GM23338 (cell line): ENCODE data around the gene FERMT3. TPM values are rescaled to one million over a fixed set of nuclear protein-coding genes. Genes with fewer than 3 reads are reported as not detected.
A peak's percentile ranks its signal among the peaks of the same experiment; 100 is the strongest.

Source experiments
- ATAC-seq: fragments of 200-7000 bp; cut with Tn5 transposase; 3 replicates; pipeline ENCODE4 v1.9.1; 2020
- DNase-seq: peaks from one replicate; pipeline ENCODE4 v3.0.0-alpha.2; 2015; ENCODE audit warnings: low spot score
- H2AFZ ChIP-seq: fragments of 200-600 bp; sonication (generic); 2 replicates; pipeline ENCODE4 v1.8.0; 2016; ENCODE audit warnings: antibody characterized with exemption, mild to moderate bottlenecking, moderate library complexity
- H3F3A ChIP-seq: fragments of 200-600 bp; sonication (generic); replicated peaks from 2 replicates; pipeline ENCODE4 v1.8.0; 2017; ENCODE audit warnings: antibody characterized with exemption, mixed run types, low read depth
- H3K27ac ChIP-seq: fragments of 200-600 bp; sonication (generic); 2 replicates; pipeline ENCODE4 v1.6.1; 2016; ENCODE audit warnings: low read depth
- H3K27me3 ChIP-seq: fragments of 200-600 bp; sonication (generic); 2 replicates; pipeline ENCODE4 v1.8.0; 2016; ENCODE audit warnings: mild to moderate bottlenecking, mixed run types, moderate library complexity; ENCODE audit not compliant: insufficient read depth
- H3K36me3 ChIP-seq: fragments of 200-600 bp; sonication (generic); 2 replicates; pipeline ENCODE4 v1.8.0; 2016; ENCODE audit warnings: mild to moderate bottlenecking; ENCODE audit not compliant: insufficient read depth
- H3K4me1 ChIP-seq: fragments of 200-600 bp; sonication (generic); 2 replicates; pipeline ENCODE4 v1.8.0; 2016; ENCODE audit warnings: mild to moderate bottlenecking, moderate library complexity; ENCODE audit not compliant: insufficient read depth
- H3K4me2 ChIP-seq: fragments of 200-600 bp; sonication (generic); 2 replicates; pipeline ENCODE4 v1.7.1; 2017; ENCODE audit warnings: mixed run types
- H3K4me3 ChIP-seq: fragments of 200-600 bp; sonication (generic); 2 replicates; pipeline ENCODE4 v1.6.1; 2016; ENCODE audit warnings: mixed run types
- H3K79me2 ChIP-seq: fragments of 200-600 bp; sonication (generic); replicated peaks from 2 replicates; pipeline ENCODE4 v1.8.0; 2017; ENCODE audit warnings: mild to moderate bottlenecking; ENCODE audit not compliant: insufficient read depth
- H3K9me2 ChIP-seq: fragments of 200-600 bp; sonication (generic); 2 replicates; pipeline ENCODE4 v1.8.0; 2017; ENCODE audit not compliant: insufficient read depth
- H4K20me1 ChIP-seq: fragments of 200-600 bp; sonication (generic); replicated peaks from 2 replicates; pipeline ENCODE4 v1.8.0; 2017; ENCODE audit warnings: mild to moderate bottlenecking; ENCODE audit not compliant: insufficient read depth
- H3K27ac Mint-ChIP-seq: 2 replicates; pipeline ENCODE4 v1.8.0; 2020; ENCODE audit warnings: inconsistent platforms, mild to moderate bottlenecking, moderate library complexity, mixed read lengths
- H3K27me3 Mint-ChIP-seq: 3 replicates; pipeline ENCODE4 v1.8.0; 2022; ENCODE audit warnings: low read depth, mild to moderate bottlenecking, moderate library complexity, mixed read lengths, inconsistent platforms; ENCODE audit not compliant: insufficient read depth, poor library complexity
- H3K36me3 Mint-ChIP-seq: 3 replicates; pipeline ENCODE4 v1.8.0; 2021; ENCODE audit warnings: low read depth, mild to moderate bottlenecking, inconsistent platforms, moderate library complexity, mixed read lengths
- H3K4me1 Mint-ChIP-seq: 3 replicates; pipeline ENCODE4 v1.8.0; 2020; ENCODE audit warnings: mild to moderate bottlenecking, inconsistent platforms, mixed read lengths
- H3K4me3 Mint-ChIP-seq: 3 replicates; pipeline ENCODE4 v1.8.0; 2021; ENCODE audit warnings: moderate library complexity, mild to moderate bottlenecking, inconsistent platforms, mixed read lengths
- H3K9me3 Mint-ChIP-seq: 3 replicates; pipeline ENCODE4 v1.8.0; 2020; ENCODE audit warnings: moderate library complexity, mild to moderate bottlenecking, inconsistent platforms, mixed read lengths
- EZH2 ChIP-seq: fragments of 200-600 bp; sonication (generic); IDR thresholded peaks from one replicate; pipeline ENCODE4 v1.8.0; 2017; ENCODE audit warnings: antibody characterized with exemption, mild to moderate bottlenecking, low read depth; ENCODE audit not compliant: unreplicated experiment
- polyA plus RNA-seq: library from polyadenylated mRNA; unstranded; fragments of >200 nt; fragmentation: Nextera tagmentation; extraction: Ambion mirVana; gene quantifications from 2 replicates; pipeline ENCODE4 v1.2.1, GENCODE V29; 2016
- total RNA-seq: library from RNA; depleted of rRNA; stranded (reverse); fragments of >200 nt; shearing (Covaris generic); gene quantifications from 2 replicates; pipeline ENCODE4 v1.2.3, GENCODE V29; 2014
- TF ChIP-seq, protein P1 (sequence below): IDR thresholded peaks from 2 replicates; pipeline ENCODE4 v1.6.1; 2016; ENCODE audit warnings: antibody characterized with exemption
- TF ChIP-seq, protein P2 (sequence below): fragments of 250-450 bp; sonication (Bioruptor Pico); IDR thresholded peaks from 2 replicates; pipeline ENCODE4 v1.5.0; 2020; ENCODE audit warnings: mild to moderate bottlenecking, moderate library complexity

FERMT3 gene
- total and polyA plus RNA-seq, 2 experiments from 2014 or later = 1.5 to 1.6 TPM

DNA sequence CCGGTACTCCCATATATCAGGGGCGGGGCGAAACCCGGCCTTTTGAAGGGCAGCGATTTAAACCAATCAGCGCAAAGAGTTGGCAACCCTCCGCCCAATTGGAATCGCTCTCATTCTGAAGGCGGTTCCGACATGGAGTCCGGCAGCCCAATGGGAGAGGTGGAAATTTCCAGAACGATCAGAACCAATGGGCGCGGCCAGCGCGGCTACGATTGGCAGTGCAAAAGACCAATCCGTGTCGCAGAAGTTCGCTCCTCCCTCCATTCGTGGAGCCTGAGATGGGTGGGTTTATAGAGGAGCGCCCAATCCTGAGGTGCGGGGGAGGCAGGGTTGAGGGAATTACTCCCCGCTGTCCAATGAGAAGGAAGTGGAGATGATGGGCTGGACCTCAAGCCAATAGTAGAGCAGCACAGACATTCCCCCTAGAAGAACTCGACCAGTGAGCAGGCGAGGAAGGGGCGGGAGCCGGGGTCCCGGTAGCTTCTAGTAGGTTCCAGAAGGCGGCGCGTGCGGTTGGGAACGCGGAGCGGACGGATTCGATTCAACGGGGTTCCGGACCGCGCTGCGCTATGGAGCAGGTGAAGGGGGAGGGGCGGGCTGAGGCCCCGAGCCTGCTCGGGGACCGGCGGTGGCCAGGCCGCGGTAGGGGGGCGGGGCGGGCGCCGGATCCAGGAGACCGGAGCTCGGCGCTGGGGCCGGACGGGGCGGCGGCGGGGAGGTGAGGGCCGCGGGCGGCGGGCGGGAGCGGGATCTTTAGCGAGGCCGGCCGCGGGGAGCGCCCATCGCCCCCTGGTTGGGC, 20.6 kb upstream of the FERMT3 start, which contains the start of gene STIP1 (continued):
- TF ChIP-seq, protein P1, sequence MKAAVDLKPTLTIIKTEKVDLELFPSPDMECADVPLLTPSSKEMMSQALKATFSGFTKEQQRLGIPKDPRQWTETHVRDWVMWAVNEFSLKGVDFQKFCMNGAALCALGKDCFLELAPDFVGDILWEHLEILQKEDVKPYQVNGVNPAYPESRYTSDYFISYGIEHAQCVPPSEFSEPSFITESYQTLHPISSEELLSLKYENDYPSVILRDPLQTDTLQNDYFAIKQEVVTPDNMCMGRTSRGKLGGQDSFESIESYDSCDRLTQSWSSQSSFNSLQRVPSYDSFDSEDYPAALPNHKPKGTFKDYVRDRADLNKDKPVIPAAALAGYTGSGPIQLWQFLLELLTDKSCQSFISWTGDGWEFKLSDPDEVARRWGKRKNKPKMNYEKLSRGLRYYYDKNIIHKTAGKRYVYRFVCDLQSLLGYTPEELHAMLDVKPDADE = no peak
- TF ChIP-seq EZH2 = no peak

DNA sequence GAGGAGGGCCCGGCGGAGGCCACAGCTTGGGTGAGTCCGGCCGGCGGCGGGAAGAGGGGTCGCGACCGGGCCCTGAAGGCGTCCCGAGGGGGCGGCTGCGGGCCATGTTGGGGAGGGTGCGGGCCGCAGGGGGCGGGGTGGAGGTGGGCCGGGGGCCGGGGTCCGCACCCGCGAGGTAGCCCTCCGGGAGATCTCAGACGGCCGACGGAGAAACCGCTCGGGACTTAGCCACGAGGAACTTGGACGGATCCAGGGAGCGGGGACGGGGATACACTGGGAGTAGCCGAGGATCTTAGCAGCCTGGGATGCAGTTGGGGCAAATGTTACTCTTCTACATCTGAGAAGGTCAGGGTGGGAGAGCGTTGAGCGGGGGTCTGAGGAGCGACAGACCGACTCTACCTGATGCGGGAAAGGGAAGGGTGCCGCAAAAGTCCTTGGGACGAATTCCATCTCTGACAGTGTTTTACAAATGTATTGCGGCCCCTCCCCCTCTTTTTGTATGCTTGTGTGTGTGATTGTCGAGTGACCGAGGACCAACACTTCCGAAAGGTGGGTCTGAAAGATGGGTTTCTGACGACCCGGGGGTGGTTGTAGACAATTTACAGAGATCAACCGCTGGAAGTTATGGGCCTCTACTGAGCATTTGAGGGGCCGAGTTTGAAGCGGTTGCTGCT, 19.9 kb upstream of the FERMT3 start:
- Mint-ChIP-seq H3K27ac (no peak overlapping the region), H3K9me3 (no peaks in the 10 kb centered on the region), H3K27me3 (peaks cover 26% of the 10 kb centered on the region), H3K4me1 (peaks cover 25% of the 10 kb centered on the region), H3K4me3 (no peak overlapping the region), H3K36me3 (peaks cover 38% of the 10 kb centered on the region)
- Histone ChIP-seq H3K79me2 (peaks cover 23% of the 10 kb centered on the region), H3F3A (peaks cover 45% of the 10 kb centered on the region), H3K9me2 (no peaks in the 10 kb centered on the region), H2AFZ (no peak overlapping the region), H3K4me1 (peaks cover 13% of the 10 kb centered on the region; the same call in 1 of the 2 replicates), H3K4me3 (no peak overlapping the region), H3K4me2 (no peak overlapping the region), H3K36me3 (peaks cover 13% of the 10 kb centered on the region), H4K20me1 (peaks cover 49% of the 10 kb centered on the region), H3K27me3 (no peaks in the 10 kb centered on the region), H3K27ac (no peak overlapping the region; the same call in 1 of the 2 replicates)
- DNase-seq (peak; percentile 48), ATAC-seq (no peak)
- TF ChIP-seq, protein P2, sequence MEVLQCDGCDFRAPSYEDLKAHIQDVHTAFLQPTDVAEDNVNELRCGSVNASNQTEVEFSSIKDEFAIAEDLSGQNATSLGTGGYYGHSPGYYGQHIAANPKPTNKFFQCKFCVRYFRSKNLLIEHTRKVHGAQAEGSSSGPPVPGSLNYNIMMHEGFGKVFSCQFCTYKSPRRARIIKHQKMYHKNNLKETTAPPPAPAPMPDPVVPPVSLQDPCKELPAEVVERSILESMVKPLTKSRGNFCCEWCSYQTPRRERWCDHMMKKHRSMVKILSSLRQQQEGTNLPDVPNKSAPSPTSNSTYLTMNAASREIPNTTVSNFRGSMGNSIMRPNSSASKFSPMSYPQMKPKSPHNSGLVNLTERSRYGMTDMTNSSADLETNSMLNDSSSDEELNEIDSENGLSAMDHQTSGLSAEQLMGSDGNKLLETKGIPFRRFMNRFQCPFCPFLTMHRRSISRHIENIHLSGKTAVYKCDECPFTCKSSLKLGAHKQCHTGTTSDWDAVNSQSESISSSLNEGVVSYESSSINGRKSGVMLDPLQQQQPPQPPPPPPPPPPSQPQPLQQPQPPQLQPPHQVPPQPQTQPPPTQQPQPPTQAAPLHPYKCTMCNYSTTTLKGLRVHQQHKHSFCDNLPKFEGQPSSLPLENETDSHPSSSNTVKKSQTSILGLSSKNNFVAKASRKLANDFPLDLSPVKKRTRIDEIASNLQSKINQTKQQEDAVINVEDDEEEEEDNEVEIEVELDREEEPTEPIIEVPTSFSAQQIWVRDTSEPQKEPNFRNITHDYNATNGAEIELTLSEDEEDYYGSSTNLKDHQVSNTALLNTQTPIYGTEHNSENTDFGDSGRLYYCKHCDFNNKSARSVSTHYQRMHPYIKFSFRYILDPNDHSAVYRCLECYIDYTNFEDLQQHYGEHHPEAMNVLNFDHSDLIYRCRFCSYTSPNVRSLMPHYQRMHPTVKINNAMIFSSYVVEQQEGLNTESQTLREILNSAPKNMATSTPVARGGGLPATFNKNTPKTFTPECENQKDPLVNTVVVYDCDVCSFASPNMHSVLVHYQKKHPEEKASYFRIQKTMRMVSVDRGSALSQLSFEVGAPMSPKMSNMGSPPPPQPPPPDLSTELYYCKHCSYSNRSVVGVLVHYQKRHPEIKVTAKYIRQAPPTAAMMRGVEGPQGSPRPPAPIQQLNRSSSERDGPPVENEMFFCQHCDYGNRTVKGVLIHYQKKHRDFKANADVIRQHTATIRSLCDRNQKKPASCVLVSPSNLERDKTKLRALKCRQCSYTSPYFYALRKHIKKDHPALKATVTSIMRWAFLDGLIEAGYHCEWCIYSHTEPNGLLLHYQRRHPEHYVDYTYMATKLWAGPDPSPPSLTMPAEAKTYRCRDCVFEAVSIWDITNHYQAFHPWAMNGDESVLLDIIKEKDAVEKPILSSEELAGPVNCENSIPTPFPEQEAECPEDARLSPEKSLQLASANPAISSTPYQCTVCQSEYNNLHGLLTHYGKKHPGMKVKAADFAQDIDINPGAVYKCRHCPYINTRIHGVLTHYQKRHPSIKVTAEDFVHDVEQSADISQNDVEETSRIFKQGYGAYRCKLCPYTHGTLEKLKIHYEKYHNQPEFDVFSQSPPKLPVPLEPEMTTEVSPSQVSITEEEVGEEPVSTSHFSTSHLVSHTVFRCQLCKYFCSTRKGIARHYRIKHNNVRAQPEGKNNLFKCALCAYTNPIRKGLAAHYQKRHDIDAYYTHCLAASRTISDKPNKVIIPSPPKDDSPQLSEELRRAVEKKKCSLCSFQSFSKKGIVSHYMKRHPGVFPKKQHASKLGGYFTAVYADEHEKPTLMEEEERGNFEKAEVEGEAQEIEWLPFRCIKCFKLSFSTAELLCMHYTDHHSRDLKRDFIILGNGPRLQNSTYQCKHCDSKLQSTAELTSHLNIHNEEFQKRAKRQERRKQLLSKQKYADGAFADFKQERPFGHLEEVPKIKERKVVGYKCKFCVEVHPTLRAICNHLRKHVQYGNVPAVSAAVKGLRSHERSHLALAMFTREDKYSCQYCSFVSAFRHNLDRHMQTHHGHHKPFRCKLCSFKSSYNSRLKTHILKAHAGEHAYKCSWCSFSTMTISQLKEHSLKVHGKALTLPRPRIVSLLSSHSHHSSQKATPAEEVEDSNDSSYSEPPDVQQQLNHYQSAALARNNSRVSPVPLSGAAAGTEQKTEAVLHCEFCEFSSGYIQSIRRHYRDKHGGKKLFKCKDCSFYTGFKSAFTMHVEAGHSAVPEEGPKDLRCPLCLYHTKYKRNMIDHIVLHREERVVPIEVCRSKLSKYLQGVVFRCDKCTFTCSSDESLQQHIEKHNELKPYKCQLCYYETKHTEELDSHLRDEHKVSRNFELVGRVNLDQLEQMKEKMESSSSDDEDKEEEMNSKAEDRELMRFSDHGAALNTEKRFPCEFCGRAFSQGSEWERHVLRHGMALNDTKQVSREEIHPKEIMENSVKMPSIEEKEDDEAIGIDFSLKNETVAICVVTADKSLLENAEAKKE = no peak
